ENCODE results near the gene SHROOM3. TPM values are rescaled to one million over a fixed set of nuclear protein-coding genes. Genes with fewer than 3 reads are reported as not detected.

The SHROOM3 gene
- total RNA-seq, 1 donor from 2014 or later, result 0.55 TPM

GRCh38 chr4:76590798-76591281 lies 155.8 kb downstream of the SHROOM3 start:
- peaks cover 5% of the 10 kb centered on the region for H3K4me1 Mint-ChIP-seq
- DNase-seq (no peak), ATAC-seq (ENCODE audit: low read depth) (no peak)
- no peaks in the 10 kb centered on the region for H3K9me3 Mint-ChIP-seq
- TF ChIP-seq CTCF (IDR thresholded peaks at IDR 0.05), result no peak
- peaks cover 21% of the 10 kb centered on the region for H3K27me3 Mint-ChIP-seq
- ChIA-PET POLR2A (no interaction called here), CTCF (no interaction called here)
- no peaks in the 10 kb centered on the region for H3K36me3 Mint-ChIP-seq (ENCODE audit: low read depth)
- no peak overlapping the region for H3K4me3 Mint-ChIP-seq
- no peak overlapping the region for H3K27ac Mint-ChIP-seq
- intact Hi-C loops (cut with micrococcal nuclease), result no loop called here

- H3K36me3 Mint-ChIP-seq (ENCODE audit: low read depth), result no peaks in the 10 kb centered on the region
- H3K27ac Mint-ChIP-seq, result no peak overlapping the region
- DNase-seq (no peak), ATAC-seq (ENCODE audit: low read depth) (no peak)
- intact Hi-C loops (cut with micrococcal nuclease), result no loop called here
- H3K9me3 Mint-ChIP-seq, result no peaks in the 10 kb centered on the region
- ChIA-PET CTCF (no interaction called here), POLR2A (no interaction called here)
- no peak for TF ChIP-seq CTCF (IDR thresholded peaks at IDR 0.05)
- no peak overlapping the region for H3K4me3 Mint-ChIP-seq
- H3K27me3 Mint-ChIP-seq, result peaks cover 13% of the 10 kb centered on the region
- H3K4me1 Mint-ChIP-seq, result no peaks in the 10 kb centered on the region
These were observed 157.0 kb downstream of the SHROOM3 start for GRCh38 chr4:76591992-76592391.

GRCh38 chr4:76592460-76592859 lies 157.4 kb downstream of the SHROOM3 start:
- Mint-ChIP-seq H3K36me3 (ENCODE audit: low read depth) (no peaks in the 10 kb centered on the region), H3K4me3 (no peak overlapping the region), H3K27ac (no peak overlapping the region), H3K9me3 (no peaks in the 10 kb centered on the region), H3K4me1 (no peaks in the 10 kb centered on the region), H3K27me3 (peaks cover 10% of the 10 kb centered on the region)
- ATAC-seq (ENCODE audit: low read depth), result no peak
- ChIA-PET CTCF (interaction anchor here (0.6 kb wide), 1 partner anchor 716 kb away, joined by 4 read pairs; no protein-coding TSS in a partner anchor), POLR2A (no interaction called here)
- intact Hi-C loops (cut with micrococcal nuclease), result no loop called here
- no peak for DNase-seq
- TF ChIP-seq CTCF (IDR thresholded peaks at IDR 0.05), result no peak

GRCh38 chr4:76594173-76594572 lies 159.1 kb downstream of the SHROOM3 start:
- no peak for ATAC-seq (ENCODE audit: low read depth)
- no peaks in the 10 kb centered on the region for H3K4me1 Mint-ChIP-seq
- intact Hi-C loops (cut with micrococcal nuclease), result no loop called here
- no peaks in the 10 kb centered on the region for H3K9me3 Mint-ChIP-seq
- no peaks in the 10 kb centered on the region for H3K36me3 Mint-ChIP-seq (ENCODE audit: low read depth)
- DNase-seq, result no peak
- H3K27me3 Mint-ChIP-seq, result peaks cover 10% of the 10 kb centered on the region
- H3K27ac Mint-ChIP-seq, result no peak overlapping the region
- H3K4me3 Mint-ChIP-seq, result no peak overlapping the region
- TF ChIP-seq CTCF (IDR thresholded peaks at IDR 0.05), result no peak
- ChIA-PET POLR2A (no interaction called here), CTCF (no interaction called here)

- no peak overlapping the region for H3K27ac Mint-ChIP-seq
These were observed 160.4 kb downstream of the SHROOM3 start for GRCh38 chr4:76595435-76595834.

More at GRCh38 chr4:76595435-76595834, 160.4 kb downstream of the SHROOM3 start:
- DNase-seq (no peak), ATAC-seq (ENCODE audit: low read depth) (no peak)
- no peak overlapping the region for H3K4me3 Mint-ChIP-seq
- CTCF ChIA-PET, result no interaction called here
- H3K27me3 Mint-ChIP-seq, result peaks cover 10% of the 10 kb centered on the region
- intact Hi-C loops (cut with micrococcal nuclease), result no loop called here
- no peaks in the 10 kb centered on the region for H3K9me3 Mint-ChIP-seq
- H3K36me3 Mint-ChIP-seq (ENCODE audit: low read depth), result no peaks in the 10 kb centered on the region
- no peaks in the 10 kb centered on the region for H3K4me1 Mint-ChIP-seq
- POLR2A ChIA-PET, result no interaction called here
- TF ChIP-seq CTCF (IDR thresholded peaks at IDR 0.05), result no peak

Measured in activated B cell treated with CpG ODN at 0.5 μM for 24 hours (primary cell).